Lung (tissue), 12 donors: ENCODE results near the gene GRIA1. TPM values are rescaled to one million over a fixed set of nuclear protein-coding genes. Genes with fewer than 3 reads are reported as not detected.

ENCODE experiments used
- ATAC-seq: fragments of 200-7000 bp; cut with Tn5 transposase; one replicate; pipeline ENCODE4 v1.9.1; 2020; ENCODE audit warnings: moderate number of reproducible peaks; ENCODE audit not compliant: insufficient read depth, low FRiP score
- DNase-seq, 3 donors: peaks; one replicate each; pipeline ENCODE4 v3.0.0-alpha.2; 2013 to 2017
- H3K27ac ChIP-seq, 2 donors: one replicate each; pipeline ENCODE4 v1.5.1; 2013; ENCODE audit warnings: mild to moderate bottlenecking in 2 of 2, moderate library complexity in 2 of 2, control low read depth in 1 of 2, inconsistent platforms in 1 of 2, low read depth in 1 of 2, low read length in 1 of 2
- H3K27me3 ChIP-seq, 3 donors: one replicate each; pipeline ENCODE4 v1.5.1; 2013; ENCODE audit warnings: low read length in 2 of 3; ENCODE audit not compliant: control insufficient read depth in 3 of 3, insufficient read depth in 3 of 3
- H3K36me3 ChIP-seq, 4 donors: one replicate each; pipeline ENCODE4 v1.5.1; 2013; ENCODE audit warnings: low read length in 4 of 4, mild to moderate bottlenecking in 1 of 4, moderate library complexity in 1 of 4; ENCODE audit not compliant: control insufficient read depth in 4 of 4, insufficient read depth in 4 of 4
- H3K4me1 ChIP-seq, 5 donors: one replicate each; pipeline ENCODE4 v1.5.1; 2013; ENCODE audit warnings: low read length in 5 of 5, mild to moderate bottlenecking in 2 of 5, moderate library complexity in 1 of 5; ENCODE audit not compliant: control insufficient read depth in 5 of 5, insufficient read depth in 5 of 5
- H3K4me3 ChIP-seq: one replicate; pipeline ENCODE4 v1.5.1; 2013; ENCODE audit warnings: mild to moderate bottlenecking, control low read depth, moderate library complexity
- H3K9ac ChIP-seq, 2 donors: one replicate each; pipeline ENCODE4 v1.5.1; 2013; ENCODE audit warnings: low read length in 2 of 2, control low read depth in 1 of 2; ENCODE audit not compliant: insufficient read depth in 1 of 2
- H3K9me3 ChIP-seq, 4 donors: one replicate each; pipeline ENCODE4 v1.5.1; 2013; ENCODE audit warnings: low read length in 3 of 4, mild to moderate bottlenecking in 1 of 4, moderate library complexity in 1 of 4; ENCODE audit not compliant: control insufficient read depth in 4 of 4, insufficient read depth in 3 of 4
- WGBS, 2 donors: extraction: QIAGEN DNeasy Blood & Tissue Kit; methylation state at CpG; one replicate each; pipeline ENCODE4 v1.1.7; 2013; 5-methylcytosine and 5-hydroxymethylcytosine counted together
- polyA plus RNA-seq, 2 donors: library from polyadenylated mRNA; stranded (reverse); fragments of 200-250 nt; gene quantifications; one replicate each; pipeline ENCODE4 v1.2.1, GENCODE V29; 2013
- total RNA-seq, 2 donors: library from RNA; depleted of rRNA in 1 of 2; stranded (reverse); fragments of >200 nt in 1 of 2; gene quantifications; one replicate each; pipeline ENCODE4 v1.2.1, GENCODE V29; 2014 to 2021
- TF ChIP-seq, protein P1 (sequence below): IDR thresholded peaks from 2 replicates; pipeline ENCODE4 v1.5.1; 2012; ENCODE audit warnings: mild to moderate bottlenecking; ENCODE audit errors: control extremely low read depth, extremely low read depth
- donor health status: control.
- donor health status: control.
- donor health status: Bipolar disorder and iron deficiency.
- donor health status: healthy.
- donor health status: DM: yes; HTN: yes; CAD: no.

Gene GRIA1
- total and polyA plus RNA-seq, 4 donors, result 1.1 to 12.5 (median 2.0) TPM

DNA sequence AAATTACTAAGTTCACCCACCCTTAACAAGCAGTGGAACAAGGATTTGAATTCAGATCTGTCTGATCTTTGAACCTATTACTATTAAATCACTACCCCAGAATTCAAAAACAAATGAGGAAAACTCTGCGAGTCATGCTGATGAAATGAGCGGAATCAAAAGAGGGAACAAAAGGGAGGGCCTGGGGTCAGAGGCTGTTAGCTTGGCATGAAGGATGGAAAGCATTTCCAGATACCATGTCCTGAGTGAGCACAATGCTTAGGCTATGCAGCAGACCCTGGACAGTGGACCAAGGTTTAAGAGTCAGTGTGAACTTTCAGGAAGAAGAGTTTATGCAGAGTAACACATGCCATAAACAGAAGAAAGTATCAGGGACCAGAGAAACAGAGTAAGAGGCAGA, 30.5 kb downstream of the GRIA1 start:
- WGBS, 2 donors, result 81 to 88% methylated on average over 2 of the region's 2 CpGs
- Histone ChIP-seq H3K36me3 (no peaks in the 10 kb centered on the region), H3K4me1 (peaks cover 1 to 20% (median 7%) of the 10 kb centered on the region in 5 donors), H3K9me3 (no peaks in the 10 kb centered on the region), H3K4me3 (no peak overlapping the region), H3K9ac (no peak overlapping the region), H3K27ac (no peak overlapping the region), H3K27me3 (no peaks in the 10 kb centered on the region)
- DNase-seq (no peak), ATAC-seq (no peak)
- TF ChIP-seq, protein P1, sequence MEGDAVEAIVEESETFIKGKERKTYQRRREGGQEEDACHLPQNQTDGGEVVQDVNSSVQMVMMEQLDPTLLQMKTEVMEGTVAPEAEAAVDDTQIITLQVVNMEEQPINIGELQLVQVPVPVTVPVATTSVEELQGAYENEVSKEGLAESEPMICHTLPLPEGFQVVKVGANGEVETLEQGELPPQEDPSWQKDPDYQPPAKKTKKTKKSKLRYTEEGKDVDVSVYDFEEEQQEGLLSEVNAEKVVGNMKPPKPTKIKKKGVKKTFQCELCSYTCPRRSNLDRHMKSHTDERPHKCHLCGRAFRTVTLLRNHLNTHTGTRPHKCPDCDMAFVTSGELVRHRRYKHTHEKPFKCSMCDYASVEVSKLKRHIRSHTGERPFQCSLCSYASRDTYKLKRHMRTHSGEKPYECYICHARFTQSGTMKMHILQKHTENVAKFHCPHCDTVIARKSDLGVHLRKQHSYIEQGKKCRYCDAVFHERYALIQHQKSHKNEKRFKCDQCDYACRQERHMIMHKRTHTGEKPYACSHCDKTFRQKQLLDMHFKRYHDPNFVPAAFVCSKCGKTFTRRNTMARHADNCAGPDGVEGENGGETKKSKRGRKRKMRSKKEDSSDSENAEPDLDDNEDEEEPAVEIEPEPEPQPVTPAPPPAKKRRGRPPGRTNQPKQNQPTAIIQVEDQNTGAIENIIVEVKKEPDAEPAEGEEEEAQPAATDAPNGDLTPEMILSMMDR, result no peak

DNA sequence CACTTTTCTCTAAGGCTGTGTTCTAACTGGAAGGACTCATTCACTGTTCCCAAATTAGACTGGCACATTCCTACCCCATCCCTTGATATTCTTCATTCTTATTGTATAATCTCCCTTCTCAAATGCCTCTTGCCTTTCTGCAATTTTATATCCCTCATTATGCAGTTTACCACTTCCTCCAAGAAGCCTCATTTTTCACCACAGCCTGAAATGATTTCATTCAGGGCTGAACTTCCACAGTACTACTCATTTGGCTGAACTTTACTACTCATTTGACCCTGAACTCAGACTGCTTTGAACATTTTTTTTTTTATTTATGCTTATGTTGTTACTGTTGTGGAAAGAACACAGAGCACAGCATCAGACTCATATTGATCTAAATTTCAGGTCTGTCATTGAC, 32.7 kb downstream of the GRIA1 start:
- Histone ChIP-seq H3K9me3 (no peaks in the 10 kb centered on the region), H3K4me1 (peaks cover 0 to 20% (median 7%) of the 10 kb centered on the region in 5 donors), H3K36me3 (no peaks in the 10 kb centered on the region), H3K27me3 (no peaks in the 10 kb centered on the region), H3K4me3 (no peak overlapping the region), H3K9ac (no peak overlapping the region), H3K27ac (no peak overlapping the region)
- TF ChIP-seq, protein P1, result no peak
- DNase-seq, result peak in 2 of 3 donors; percentile 37 to 51
- ATAC-seq, result no peak

DNA sequence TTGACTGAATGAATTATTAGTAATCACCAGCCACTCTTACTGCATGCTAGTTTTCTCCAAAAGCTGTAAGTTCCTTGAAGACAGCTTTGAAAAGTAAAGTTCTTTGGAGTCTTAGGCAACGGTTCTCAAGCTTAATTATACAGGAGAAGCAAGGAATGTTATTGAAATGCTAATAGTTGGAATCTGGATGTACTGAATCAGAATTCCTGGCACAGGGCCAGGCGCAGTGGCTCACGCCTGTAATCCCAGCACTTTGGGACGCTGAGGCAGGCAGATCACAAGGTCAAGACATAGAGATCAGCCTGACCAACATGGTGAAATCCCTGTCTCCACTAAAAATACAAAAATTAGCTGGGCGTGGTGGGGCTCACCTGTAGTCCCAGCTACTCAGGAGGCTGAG, 33.4 kb downstream of the GRIA1 start:
- H3K27me3 ChIP-seq, result no peaks in the 10 kb centered on the region
- H3K27ac ChIP-seq, result no peak overlapping the region
- no peaks in the 10 kb centered on the region for H3K9me3 ChIP-seq
- H3K4me3 ChIP-seq, result no peak overlapping the region
- H3K9ac ChIP-seq, result no peak overlapping the region
- H3K4me1 ChIP-seq, result peaks cover 0 to 20% (median 7%) of the 10 kb centered on the region in 5 donors
- H3K36me3 ChIP-seq, result no peaks in the 10 kb centered on the region
- DNase-seq (peak in 1 of 3 donors; percentile 25), ATAC-seq (peak; percentile 9)
- WGBS, 2 donors, result 60 to 72% methylated on average over 5 of the region's 5 CpGs
- TF ChIP-seq, protein P1, result no peak

DNA sequence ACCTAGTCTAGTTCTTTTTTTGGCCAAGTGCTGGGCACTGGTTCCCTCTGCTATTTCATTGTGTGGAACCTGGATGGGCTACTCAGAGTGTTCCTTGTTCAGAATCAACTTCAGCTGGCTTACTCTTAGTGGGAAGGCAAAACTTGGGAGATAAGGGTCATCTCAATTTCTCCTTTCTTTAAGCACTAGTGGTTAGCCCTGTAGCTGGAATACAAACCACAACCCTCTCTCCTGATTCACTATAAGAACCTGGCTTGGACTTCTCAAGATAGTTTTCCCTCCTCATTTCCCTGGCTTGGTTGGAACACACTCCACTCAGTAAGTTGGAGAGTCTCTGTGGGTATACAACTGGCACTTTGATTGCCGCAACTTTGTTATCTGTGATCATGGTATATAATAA, 35.1 kb downstream of the GRIA1 start:
- DNase-seq, result no peak
- Histone ChIP-seq H3K9ac (no peak overlapping the region), H3K9me3 (no peaks in the 10 kb centered on the region), H3K4me1 (peaks cover 0 to 20% (median 7%) of the 10 kb centered on the region in 5 donors), H3K36me3 (no peaks in the 10 kb centered on the region), H3K4me3 (no peak overlapping the region), H3K27ac (no peak overlapping the region), H3K27me3 (no peaks in the 10 kb centered on the region)
- TF ChIP-seq, protein P1, result no peak
- no peak for ATAC-seq
- WGBS, 2 donors, result 89 to 99% methylated on average over 1 of the region's 1 CpG
